ENCODE results near the gene XYLT1.

Gene XYLT1

GRCh38 chr16:17125671-17126070 is 345.1 kb downstream of the XYLT1 start:
- no peak for DNase-seq

- no peak for DNase-seq
Observed at GRCh38 chr16:17117906-17118577, 352.7 kb downstream of the XYLT1 start.

GRCh38 chr16:17116595-17117322 is 354.0 kb downstream of the XYLT1 start:
- no peak for DNase-seq

GRCh38 chr16:17109413-17109812 is 361.3 kb downstream of the XYLT1 start:
- DNase-seq = no peak

GRCh38 chr16:17108596-17108995 is 362.2 kb downstream of the XYLT1 start:
- no peak for DNase-seq

- DNase-seq = no peak
Observed at GRCh38 chr16:17107450-17107849, 363.3 kb downstream of the XYLT1 start.

- DNase-seq = no peak
Observed at GRCh38 chr16:17106243-17106791, 364.4 kb downstream of the XYLT1 start.

GRCh38 chr16:17105239-17105797 is 365.4 kb downstream of the XYLT1 start:
- DNase-seq = peak; percentile 65

- DNase-seq = no peak
Observed at GRCh38 chr16:17104654-17105053, 366.1 kb downstream of the XYLT1 start.

- no peak for DNase-seq
Observed at GRCh38 chr16:17103216-17103615, 367.5 kb downstream of the XYLT1 start.

- no peak for DNase-seq
Observed at GRCh38 chr16:17101646-17102045, 369.1 kb downstream of the XYLT1 start.

- no peak for DNase-seq
Observed at GRCh38 chr16:17098685-17099084, 372.1 kb downstream of the XYLT1 start.

GRCh38 chr16:17084130-17084529 is 386.6 kb downstream of the XYLT1 start:
- no peak for DNase-seq

GRCh38 chr16:17083628-17084027 is 387.1 kb downstream of the XYLT1 start:
- no peak for DNase-seq

GRCh38 chr16:17082095-17082882 is 388.5 kb downstream of the XYLT1 start:
- no peak for DNase-seq

GRCh38 chr16:17080105-17080504 is 390.7 kb downstream of the XYLT1 start:
- DNase-seq = no peak

GRCh38 chr16:17078931-17079631 is 391.7 kb downstream of the XYLT1 start:
- no peak for DNase-seq

GRCh38 chr16:17076818-17077498 is 393.8 kb downstream of the XYLT1 start:
- DNase-seq = no peak

GRCh38 chr16:17076092-17076754 is 394.5 kb downstream of the XYLT1 start:
- DNase-seq = no peak

GRCh38 chr16:17072104-17072503 is 398.7 kb downstream of the XYLT1 start:
- DNase-seq = no peak

- DNase-seq = no peak
Observed at GRCh38 chr16:17070882-17071592, 399.7 kb downstream of the XYLT1 start.

Measured in fibroblast of upper back skin (primary cell).